Umbilical cord (tissue), 2 donors: ENCODE results near the gene PDE5A. TPM values are rescaled to one million over a fixed set of nuclear protein-coding genes. Genes with fewer than 3 reads are reported as not detected.
A peak's percentile ranks its signal among the peaks of the same experiment; 100 is the strongest.

Experiments used
- DNase-seq: peaks from one replicate; pipeline ENCODE4 v3.0.0-alpha.2; 2015; ENCODE audit warnings: low spot score
- total RNA-seq: library from RNA; depleted of rRNA; stranded (reverse); fragments of >200 nt; gene quantifications from one replicate; pipeline ENCODE4 v1.2.3, GENCODE V29; 2014; ENCODE audit warnings: low replicate concordance; ENCODE audit not compliant: insufficient read depth

The PDE5A gene
- total RNA-seq, 1 donor from 2014 or later: 56.8 TPM

GRCh38 chr4:119585771-119586170, 42.8 kb downstream of the PDE5A start:
- DNase-seq: no peak

- no peak for DNase-seq
Measured at GRCh38 chr4:119581190-119581873, 47.3 kb downstream of the PDE5A start.

GRCh38 chr4:119580293-119580692, 48.3 kb downstream of the PDE5A start:
- no peak for DNase-seq

- no peak for DNase-seq
Measured at GRCh38 chr4:119579823-119580222, 48.8 kb downstream of the PDE5A start.

- DNase-seq: no peak
Measured at GRCh38 chr4:119570401-119570800, 58.2 kb downstream of the PDE5A start.

GRCh38 chr4:119564106-119564505, 64.5 kb downstream of the PDE5A start:
- DNase-seq: no peak

- DNase-seq: peak; percentile 65
Measured at GRCh38 chr4:119559044-119559647, 69.5 kb downstream of the PDE5A start.

GRCh38 chr4:119550857-119551532, 77.6 kb downstream of the PDE5A start:
- no peak for DNase-seq

- no peak for DNase-seq
Measured at GRCh38 chr4:119549639-119550038, 79.0 kb downstream of the PDE5A start.

GRCh38 chr4:119543779-119544178, 84.8 kb downstream of the PDE5A start:
- DNase-seq: no peak

GRCh38 chr4:119543187-119543586, 85.4 kb downstream of the PDE5A start:
- no peak for DNase-seq

- no peak for DNase-seq
Measured at GRCh38 chr4:119540249-119540648, 88.4 kb downstream of the PDE5A start.

- DNase-seq: no peak
Measured at GRCh38 chr4:119537586-119537985, 91.0 kb downstream of the PDE5A start.

- DNase-seq: no peak
Measured at GRCh38 chr4:119536572-119537528, 91.8 kb downstream of the PDE5A start.

GRCh38 chr4:119532319-119532718, 96.3 kb downstream of the PDE5A start:
- DNase-seq: no peak

GRCh38 chr4:119529788-119530187, 98.8 kb downstream of the PDE5A start:
- no peak for DNase-seq

- no peak for DNase-seq
Measured at GRCh38 chr4:119526786-119527550, 101.6 kb downstream of the PDE5A start.

- no peak for DNase-seq
Measured at GRCh38 chr4:119525771-119526712, 102.6 kb downstream of the PDE5A start.

- peak; percentile 27 for DNase-seq
Measured at GRCh38 chr4:119525005-119525749, 103.4 kb downstream of the PDE5A start.
